Measurements from ENCODE around the gene PARK7. TPM values are rescaled to one million over a fixed set of nuclear protein-coding genes. Genes with fewer than 3 reads are reported as not detected.

PARK7 gene
- total RNA-seq, 2 donors from 2014 or later = 304 to 378 TPM

- Histone ChIP-seq H3K36me3 (ENCODE audit: control insufficient read depth, insufficient read depth, low read length) (peaks cover 60% of the 10 kb centered on the region), H3K27ac (ENCODE audit: low read depth, low read length) (no peak overlapping the region), H3K4me3 (ENCODE audit: low read length) (no peak overlapping the region), H3K4me1 (ENCODE audit: control insufficient read depth, insufficient read depth, low read length) (peaks cover 13% of the 10 kb centered on the region), H3K9ac (ENCODE audit: extremely low read depth, low read length, poor library complexity, severe bottlenecking) (no peak overlapping the region), H3K27me3 (ENCODE audit: control insufficient read depth, insufficient read depth, low read length, poor library complexity, severe bottlenecking) (no peaks in the 10 kb centered on the region), H3K9me3 (ENCODE audit: control insufficient read depth, low read length) (no peaks in the 10 kb centered on the region)
- H3K4me3 Mint-ChIP-seq = no peak overlapping the region
- H3K27me3 Mint-ChIP-seq (ENCODE audit: insufficient read depth) = no peaks in the 10 kb centered on the region
- no peak overlapping the region for H3K27ac Mint-ChIP-seq
- peaks cover 51% of the 10 kb centered on the region for H3K36me3 Mint-ChIP-seq (ENCODE audit: low read depth)
- WGBS, 2 experiments (ENCODE audit: insufficient coverage in 1 of 2, insufficient read length in 1 of 2) = 96 to 97% methylated on average over 9 to 11 of the region's 11 CpGs
- H3K4me1 Mint-ChIP-seq = peaks cover 34% of the 10 kb centered on the region
- no peaks in the 10 kb centered on the region for H3K9me3 Mint-ChIP-seq
- no peak for TF ChIP-seq CTCF (conservative IDR thresholded peaks at IDR 0.05)
- no peak for DNase-seq
Measured at GRCh38 chr1:8013399-8013798, 51.9 kb downstream of the PARK7 start.

- H3K9me3 Mint-ChIP-seq = no peaks in the 10 kb centered on the region
- Histone ChIP-seq H3K9ac (ENCODE audit: extremely low read depth, low read length, poor library complexity, severe bottlenecking) (no peak overlapping the region), H3K27me3 (ENCODE audit: control insufficient read depth, insufficient read depth, low read length, poor library complexity, severe bottlenecking) (no peaks in the 10 kb centered on the region), H3K36me3 (ENCODE audit: control insufficient read depth, insufficient read depth, low read length) (peaks cover 60% of the 10 kb centered on the region), H3K4me1 (ENCODE audit: control insufficient read depth, insufficient read depth, low read length) (peaks cover 17% of the 10 kb centered on the region), H3K9me3 (ENCODE audit: control insufficient read depth, low read length) (no peaks in the 10 kb centered on the region), H3K4me3 (ENCODE audit: low read length) (no peak overlapping the region), H3K27ac (ENCODE audit: low read depth, low read length) (no peak overlapping the region)
- WGBS, 2 experiments (ENCODE audit: insufficient coverage in 1 of 2, insufficient read length in 1 of 2) = 87 to 98% methylated on average over 3 to 6 of the region's 6 CpGs
- H3K36me3 Mint-ChIP-seq (ENCODE audit: low read depth) = peaks cover 51% of the 10 kb centered on the region
- no peak overlapping the region for H3K4me3 Mint-ChIP-seq
- peaks cover 38% of the 10 kb centered on the region for H3K4me1 Mint-ChIP-seq
- H3K27me3 Mint-ChIP-seq (ENCODE audit: insufficient read depth) = no peaks in the 10 kb centered on the region
- H3K27ac Mint-ChIP-seq = peak overlapping the region; percentile 27
- no peak for TF ChIP-seq CTCF (conservative IDR thresholded peaks at IDR 0.05)
- no peak for DNase-seq
Measured at GRCh38 chr1:8013800-8014199, 52.3 kb downstream of the PARK7 start.

GRCh38 chr1:8014381-8014988 lies 53.0 kb downstream of the PARK7 start:
- Histone ChIP-seq H3K4me3 (ENCODE audit: low read length) (no peak overlapping the region), H3K36me3 (ENCODE audit: control insufficient read depth, insufficient read depth, low read length) (peaks cover 58% of the 10 kb centered on the region), H3K9ac (ENCODE audit: extremely low read depth, low read length, poor library complexity, severe bottlenecking) (no peak overlapping the region), H3K27me3 (ENCODE audit: control insufficient read depth, insufficient read depth, low read length, poor library complexity, severe bottlenecking) (no peaks in the 10 kb centered on the region), H3K9me3 (ENCODE audit: control insufficient read depth, low read length) (no peaks in the 10 kb centered on the region), H3K4me1 (ENCODE audit: control insufficient read depth, insufficient read depth, low read length) (peaks cover 20% of the 10 kb centered on the region), H3K27ac (ENCODE audit: low read depth, low read length) (no peak overlapping the region)
- Mint-ChIP-seq H3K27me3 (ENCODE audit: insufficient read depth) (no peaks in the 10 kb centered on the region), H3K4me1 (peaks cover 45% of the 10 kb centered on the region), H3K27ac (peak overlapping the region; percentile 27), H3K36me3 (ENCODE audit: low read depth) (peaks cover 46% of the 10 kb centered on the region), H3K9me3 (no peaks in the 10 kb centered on the region), H3K4me3 (no peak overlapping the region)
- TF ChIP-seq CTCF (conservative IDR thresholded peaks at IDR 0.05) = no peak
- no peak for DNase-seq
- WGBS, 2 experiments (ENCODE audit: insufficient coverage in 1 of 2, insufficient read length in 1 of 2) = 95 to 97% methylated on average over 6 to 10 of the region's 10 CpGs

Data from endodermal cell (in vitro differentiated cells).